Loucy (cell line): ENCODE data around the gene RAD51B.

Experiments used
- H2AFZ ChIP-seq: fragments of 200-600 bp; sonication (generic); 2 replicates; pipeline ENCODE4 v1.6.0; 2016; ENCODE audit warnings: antibody characterized with exemption, mild to moderate bottlenecking, low read length, moderate library complexity
- H3F3A ChIP-seq: fragments of 200-600 bp; 2 replicates; pipeline ENCODE4 v1.6.0; 2016; ENCODE audit warnings: antibody characterized with exemption, low read depth, mild to moderate bottlenecking
- H3K27me3 ChIP-seq: fragments of 200-600 bp; sonication (generic); 2 replicates; pipeline ENCODE4 v1.6.1; 2014; ENCODE audit warnings: low read length, mild to moderate bottlenecking; ENCODE audit not compliant: insufficient read depth, poor library complexity, severe bottlenecking
- H3K36me3 ChIP-seq: fragments of 200-600 bp; sonication (generic); 2 replicates; pipeline ENCODE4 v1.6.1; 2016; ENCODE audit warnings: low read length; ENCODE audit not compliant: insufficient read depth
- H3K4me1 ChIP-seq: fragments of 200-600 bp; sonication (generic); 2 replicates; pipeline ENCODE4 v1.5.1; 2014; ENCODE audit warnings: low read length, mild to moderate bottlenecking; ENCODE audit not compliant: insufficient read depth, poor library complexity, severe bottlenecking
- H3K4me2 ChIP-seq: fragments of 200-600 bp; sonication (generic); 2 replicates; pipeline ENCODE4 v1.6.0; 2014; ENCODE audit warnings: antibody characterized with exemption, low read length, low read depth, mild to moderate bottlenecking; ENCODE audit not compliant: poor library complexity, severe bottlenecking
- H3K4me3 ChIP-seq: fragments of 200-600 bp; sonication (generic); 2 replicates; pipeline ENCODE4 v1.5.1; 2014; ENCODE audit warnings: low read length, mild to moderate bottlenecking, mixed read lengths; ENCODE audit not compliant: poor library complexity, severe bottlenecking
- H3K79me2 ChIP-seq: fragments of 200-600 bp; sonication (generic); 2 replicates; pipeline ENCODE4 v1.6.1; 2014; ENCODE audit warnings: low read length; ENCODE audit not compliant: insufficient read depth
- H3K9ac ChIP-seq: fragments of 200-600 bp; sonication (generic); 2 replicates; pipeline ENCODE4 v1.6.0; 2014; ENCODE audit warnings: mild to moderate bottlenecking, low read depth, low read length, moderate library complexity; ENCODE audit not compliant: poor library complexity, severe bottlenecking
- H3K9me2 ChIP-seq: fragments of 200-600 bp; sonication (generic); replicated peaks from 2 replicates; pipeline ENCODE4 v1.6.1; 2016; ENCODE audit warnings: low read depth, low read length, mixed read lengths
- H3K9me3 ChIP-seq: fragments of 200-600 bp; sonication (generic); 2 replicates; pipeline ENCODE4 v1.6.1; 2014; ENCODE audit warnings: mild to moderate bottlenecking, antibody characterized with exemption, low read length, low read depth; ENCODE audit not compliant: insufficient read depth
- H4K20me1 ChIP-seq: fragments of 200-600 bp; sonication (generic); 2 replicates; pipeline ENCODE4 v1.6.0; 2014; ENCODE audit warnings: antibody characterized with exemption, low read length, mild to moderate bottlenecking; ENCODE audit not compliant: insufficient read depth, poor library complexity, severe bottlenecking
- CTCF ChIP-seq: fragments of 200-600 bp; sonication (generic); conservative IDR thresholded peaks from 2 replicates; pipeline ENCODE4 v1.5.1; 2014; ENCODE audit warnings: mild to moderate bottlenecking, antibody characterized with exemption, low read length
- EZH2phosphoT487 ChIP-seq: fragments of 200-600 bp; IDR thresholded peaks from 2 replicates; pipeline ENCODE4 v1.6.1; 2018; ENCODE audit warnings: antibody characterized with exemption, mild to moderate bottlenecking, moderate library complexity, borderline replicate concordance

RAD51B gene

GRCh38 chr14:68543516-68543915 is 723.9 kb downstream of the RAD51B start:
- Histone ChIP-seq H4K20me1 (no peaks in the 10 kb centered on the region), H3K4me3 (no peak overlapping the region), H3K9ac (no peak overlapping the region), H3K9me3 (no peaks in the 10 kb centered on the region), H3K4me1 (no peaks in the 10 kb centered on the region), H3K4me2 (no peak overlapping the region), H3K36me3 (no peaks in the 10 kb centered on the region), H3K9me2 (no peaks in the 10 kb centered on the region), H3K79me2 (no peaks in the 10 kb centered on the region), H2AFZ (no peak overlapping the region), H3K27me3 (no peaks in the 10 kb centered on the region), H3F3A (no peaks in the 10 kb centered on the region)
- TF ChIP-seq EZH2phosphoT487 = no peak
- TF ChIP-seq CTCF = no peak

GRCh38 chr14:68544081-68544892 is 724.7 kb downstream of the RAD51B start:
- no peak overlapping the region for H2AFZ ChIP-seq
- H3K27me3 ChIP-seq = no peaks in the 10 kb centered on the region
- no peak overlapping the region for H3K9ac ChIP-seq
- H3K4me3 ChIP-seq = no peak overlapping the region
- no peaks in the 10 kb centered on the region for H3K36me3 ChIP-seq
- no peaks in the 10 kb centered on the region for H3K79me2 ChIP-seq
- peaks cover 5% of the 10 kb centered on the region for H3K4me1 ChIP-seq
- TF ChIP-seq EZH2phosphoT487 = no peak
- TF ChIP-seq CTCF = no peak
- H3K9me2 ChIP-seq = no peaks in the 10 kb centered on the region
- H3F3A ChIP-seq = no peaks in the 10 kb centered on the region
- no peaks in the 10 kb centered on the region for H3K9me3 ChIP-seq
- no peaks in the 10 kb centered on the region for H4K20me1 ChIP-seq
- no peak overlapping the region for H3K4me2 ChIP-seq

- no peaks in the 10 kb centered on the region for H3F3A ChIP-seq
- peaks cover 11% of the 10 kb centered on the region for H3K4me1 ChIP-seq
These were observed 727.3 kb downstream of the RAD51B start for GRCh38 chr14:68546839-68547238.

More at GRCh38 chr14:68546839-68547238, 727.3 kb downstream of the RAD51B start:
- Histone ChIP-seq H2AFZ (no peak overlapping the region), H3K4me3 (no peak overlapping the region), H3K4me2 (no peak overlapping the region), H4K20me1 (no peaks in the 10 kb centered on the region), H3K9me2 (no peaks in the 10 kb centered on the region), H3K36me3 (no peaks in the 10 kb centered on the region), H3K9me3 (no peaks in the 10 kb centered on the region), H3K27me3 (no peaks in the 10 kb centered on the region), H3K9ac (no peak overlapping the region), H3K79me2 (no peaks in the 10 kb centered on the region)
- TF ChIP-seq CTCF (no peak), EZH2phosphoT487 (no peak)
